Kidney capillary endothelial cell (primary cell): ENCODE data around the gene LGALS8.

Experiments
- DNase-seq: peaks from one replicate; pipeline ENCODE4 v3.0.0-alpha.2; 2018; ENCODE audit warnings: low spot score

Gene LGALS8

GRCh38 chr1:236589531-236589930 is 65.7 kb downstream of the LGALS8 start:
- no peak for DNase-seq

GRCh38 chr1:236590553-236591150 is 66.9 kb downstream of the LGALS8 start:
- no peak for DNase-seq

GRCh38 chr1:236602171-236602570 is 78.4 kb downstream of the LGALS8 start:
- DNase-seq, result no peak
